H1 (cell line): ENCODE measurements around the gene TAAR8. TPM values are rescaled to one million over a fixed set of nuclear protein-coding genes. Genes with fewer than 3 reads are reported as not detected.

Experiments used
- JUND ChIP-seq: IDR thresholded peaks from 2 replicates; pipeline ENCODE4 v1.6.1; 2011; ENCODE audit warnings: mild to moderate bottlenecking, improper control_type of control experiment, low read length
- polyA plus RNA-seq, 7 experiments: library from polyadenylated mRNA; depleted of rRNA in 3 of 7; stranded (reverse) in 5 of 7; unstranded in 2 of 7; fragments of >200 nt in 5 of 7; fragments of 200-250 nt in 2 of 7; gene quantifications; 1 replicate in 5 of 7; 2 replicates in 1 of 7; 4 replicates in 1 of 7; pipeline versions ENCODE4 v1.2.1 to v1.2.3, GENCODE V29; 2011 to 2013; ENCODE audit warnings: missing spikeins in 2 of 7, mixed read lengths in 2 of 7
- total RNA-seq: library from RNA; stranded (reverse); fragmentation: NEBNext Ultra II Directional; extraction: Animal tissue kit (Norgen Biotek cat#: 25700); gene quantifications from 2 replicates; pipeline ENCODE4 v1.2.1, GENCODE V29; 2021
- TF ChIP-seq, protein P1 (sequence below): IDR thresholded peaks from 2 replicates; pipeline ENCODE4 v1.6.1; 2012; ENCODE audit warnings: low read length, inconsistent platforms

Gene TAAR8
- total and polyA plus RNA-seq, 2 of the 8 experiments (the other 6 are each of a cell fraction or from before 2014, with no cell fraction given), result not detected

DNA sequence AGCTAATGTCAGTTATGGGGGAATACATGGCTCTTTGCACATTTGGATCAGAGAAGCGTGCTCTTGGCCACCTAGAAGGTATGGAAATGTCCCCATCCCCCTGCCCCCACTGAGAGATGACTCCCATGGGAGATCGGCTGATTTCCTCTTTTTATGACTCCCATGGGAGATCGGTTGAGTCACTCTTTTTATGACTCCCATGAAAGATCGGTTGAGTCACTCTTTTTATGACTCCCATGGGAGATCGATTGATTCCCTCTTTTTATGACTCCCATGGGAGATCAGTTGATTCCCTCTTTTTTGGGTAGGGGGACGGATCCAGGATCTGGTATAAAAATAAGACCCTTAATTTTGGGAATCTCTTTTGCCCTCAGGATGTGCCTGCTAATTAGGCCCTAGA, 24.7 kb upstream of the TAAR8 start (continued):
- TF ChIP-seq, protein P1, sequence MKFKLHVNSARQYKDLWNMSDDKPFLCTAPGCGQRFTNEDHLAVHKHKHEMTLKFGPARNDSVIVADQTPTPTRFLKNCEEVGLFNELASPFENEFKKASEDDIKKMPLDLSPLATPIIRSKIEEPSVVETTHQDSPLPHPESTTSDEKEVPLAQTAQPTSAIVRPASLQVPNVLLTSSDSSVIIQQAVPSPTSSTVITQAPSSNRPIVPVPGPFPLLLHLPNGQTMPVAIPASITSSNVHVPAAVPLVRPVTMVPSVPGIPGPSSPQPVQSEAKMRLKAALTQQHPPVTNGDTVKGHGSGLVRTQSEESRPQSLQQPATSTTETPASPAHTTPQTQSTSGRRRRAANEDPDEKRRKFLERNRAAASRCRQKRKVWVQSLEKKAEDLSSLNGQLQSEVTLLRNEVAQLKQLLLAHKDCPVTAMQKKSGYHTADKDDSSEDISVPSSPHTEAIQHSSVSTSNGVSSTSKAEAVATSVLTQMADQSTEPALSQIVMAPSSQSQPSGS, result no peak
- TF ChIP-seq JUND, result no peak
